Transverse colon (tissue), 4 donors: Measurements from ENCODE around the gene MAGEA8.

Source experiments
- POLR2A ChIP-seq: fragments of 450-650 bp; IDR thresholded peaks from one replicate; pipeline ENCODE4 v1.6.1; 2016; ENCODE audit warnings: antibody characterized with exemption, mild to moderate bottlenecking, moderate library complexity
- POLR2AphosphoS5 ChIP-seq, 3 donors: sonication (generic); formaldehyde crosslinking; IDR thresholded peaks; one replicate each; pipeline ENCODE4 v1.6.1; 2016; ENCODE audit warnings: antibody characterized with exemption in 3 of 3
- TF ChIP-seq, protein P1 (sequence below), 5 experiments: fragments of 200-600 bp in 3 of 5; fragments of 450-650 bp in 2 of 5; sonication (generic) in 3 of 5; IDR thresholded peaks; 1 replicate in 2 of 5; 2 replicates in 3 of 5; pipeline ENCODE4 v1.5.1; 2016 to 2017; ENCODE audit warnings: antibody characterized with exemption in 5 of 5, inconsistent platforms in 3 of 5, mild to moderate bottlenecking in 2 of 5, moderate library complexity in 1 of 5

DNA sequence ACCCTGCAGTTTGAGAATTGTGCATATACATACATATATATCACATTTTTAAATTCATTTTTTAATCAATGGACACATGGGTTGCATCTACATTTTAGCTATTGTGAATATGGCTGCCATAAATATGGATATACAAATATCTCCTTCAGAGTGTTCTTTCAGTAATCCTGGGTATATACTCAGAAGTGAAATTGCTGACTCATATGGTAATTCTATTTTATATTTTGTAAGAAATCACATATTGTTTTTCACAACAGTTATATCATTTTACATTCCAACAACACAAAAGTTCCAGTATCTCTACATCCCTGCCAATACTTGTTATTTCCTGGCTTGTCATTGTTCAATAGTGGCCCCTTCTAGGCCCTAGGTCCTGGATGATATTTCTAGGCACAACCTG lies 27.7 kb downstream of the MAGEA8 start:
- TF ChIP-seq POLR2AphosphoS5 (IDR thresholded peaks at IDR 0.05) = no peak
- TF ChIP-seq, protein P1, sequence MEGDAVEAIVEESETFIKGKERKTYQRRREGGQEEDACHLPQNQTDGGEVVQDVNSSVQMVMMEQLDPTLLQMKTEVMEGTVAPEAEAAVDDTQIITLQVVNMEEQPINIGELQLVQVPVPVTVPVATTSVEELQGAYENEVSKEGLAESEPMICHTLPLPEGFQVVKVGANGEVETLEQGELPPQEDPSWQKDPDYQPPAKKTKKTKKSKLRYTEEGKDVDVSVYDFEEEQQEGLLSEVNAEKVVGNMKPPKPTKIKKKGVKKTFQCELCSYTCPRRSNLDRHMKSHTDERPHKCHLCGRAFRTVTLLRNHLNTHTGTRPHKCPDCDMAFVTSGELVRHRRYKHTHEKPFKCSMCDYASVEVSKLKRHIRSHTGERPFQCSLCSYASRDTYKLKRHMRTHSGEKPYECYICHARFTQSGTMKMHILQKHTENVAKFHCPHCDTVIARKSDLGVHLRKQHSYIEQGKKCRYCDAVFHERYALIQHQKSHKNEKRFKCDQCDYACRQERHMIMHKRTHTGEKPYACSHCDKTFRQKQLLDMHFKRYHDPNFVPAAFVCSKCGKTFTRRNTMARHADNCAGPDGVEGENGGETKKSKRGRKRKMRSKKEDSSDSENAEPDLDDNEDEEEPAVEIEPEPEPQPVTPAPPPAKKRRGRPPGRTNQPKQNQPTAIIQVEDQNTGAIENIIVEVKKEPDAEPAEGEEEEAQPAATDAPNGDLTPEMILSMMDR (IDR thresholded peaks at IDR 0.05) = no peak
- TF ChIP-seq POLR2A = no peak
